Right lobe of liver (tissue), 4 donors: ENCODE data around the gene TBC1D7.

Experiments
- CTCF ChIP-seq, 4 donors: fragments of 200-600 bp in 3 of 4; fragments of 450-650 bp in 1 of 4; IDR thresholded peaks; one replicate each; pipeline versions ENCODE4 v1.5.1 to v1.8.0; 2016 to 2022; ENCODE audit warnings: antibody characterized with exemption in 4 of 4, mild to moderate bottlenecking in 2 of 4
- POLR2A ChIP-seq: fragments of 450-650 bp; IDR thresholded peaks from one replicate; pipeline ENCODE4 v1.6.1; 2017; ENCODE audit warnings: antibody characterized with exemption, mild to moderate bottlenecking
- donor health status: DM: no; HTN: no; CAD: no.
- donor health status: DM: no; HTN: no; CAD: no.
- donor health status: DM: no; HTN: yes; CAD: no.

- TF ChIP-seq CTCF (IDR thresholded peaks at IDR 0.05) (no peak), POLR2A (no peak)
Observed at GRCh38 chr6:13318821-13319220, 9.5 kb downstream of the TBC1D7 start.
